WTC11 (cell line): ENCODE results near the gene UBN1. TPM values are rescaled to one million over a fixed set of nuclear protein-coding genes. Genes with fewer than 3 reads are reported as not detected.

ENCODE experiments used
- ATAC-seq: fragments of 200-7000 bp; cut with Tn5 transposase; 2 replicates; pipeline ENCODE4 v1.10.0; 2021; ENCODE audit warnings: mild to moderate bottlenecking, moderate library complexity
- CTCF ChIA-PET: fragments of 300-600 bp; sonication (Branson Sonifier 250); formaldehyde crosslinking; loops from one replicate; lab custom pipeline; 2021; ENCODE audit warnings: antibody characterized with exemption; lab: Charles Lee
- POLR2A ChIA-PET: fragments of 350-600 bp; sonication (Branson Sonifier 250); formaldehyde crosslinking; loops from one replicate; lab custom pipeline; 2021; ENCODE audit warnings: antibody characterized with exemption; lab: Charles Lee
- DNase-seq: peaks from one replicate; pipeline ENCODE4 v3.0.0; 2021; ENCODE audit warnings: low spot score
- H3K27ac Mint-ChIP-seq: 2 replicates; pipeline ENCODE4 v1.8.0; 2021; ENCODE audit warnings: mixed read lengths
- H3K27me3 Mint-ChIP-seq: 2 replicates; pipeline ENCODE4 v1.8.0; 2021; ENCODE audit warnings: low read depth, mild to moderate bottlenecking, moderate library complexity, mixed read lengths
- H3K36me3 Mint-ChIP-seq: 2 replicates; pipeline ENCODE4 v1.8.0; 2021; ENCODE audit warnings: mixed read lengths
- H3K4me1 Mint-ChIP-seq: 2 replicates; pipeline ENCODE4 v1.8.0; 2022; ENCODE audit warnings: mixed read lengths
- H3K4me3 Mint-ChIP-seq: 2 replicates; pipeline ENCODE4 v1.8.0; 2021; ENCODE audit warnings: mild to moderate bottlenecking, moderate library complexity, mixed read lengths
- H3K9me3 Mint-ChIP-seq: 2 replicates; pipeline ENCODE4 v1.8.0; 2021; ENCODE audit warnings: mixed read lengths
- AR ChIP-seq: fragments of 250-450 bp; sonication (Bioruptor Pico); IDR thresholded peaks from 2 replicates; pipeline ENCODE4 v1.9.0; 2021; ENCODE audit warnings: mild to moderate bottlenecking
- ETV6 ChIP-seq: sonication (generic); formaldehyde crosslinking; IDR thresholded peaks from 2 replicates; pipeline ENCODE4 v1.8.1; 2022; ENCODE audit warnings: mild to moderate bottlenecking, missing genetic modification reagents
- FOXP1 ChIP-seq: sonication (generic); formaldehyde crosslinking; IDR thresholded peaks from 2 replicates; pipeline ENCODE4 v1.8.0; 2022; ENCODE audit warnings: missing genetic modification reagents, mild to moderate bottlenecking, moderate library complexity, borderline replicate concordance
- IRF1 ChIP-seq: sonication (generic); formaldehyde crosslinking; IDR thresholded peaks from 2 replicates; pipeline ENCODE4 v1.8.0; 2023; ENCODE audit warnings: missing genetic modification reagents
- IRF2 ChIP-seq: sonication (generic); formaldehyde crosslinking; IDR thresholded peaks from 2 replicates; pipeline ENCODE4 v1.8.0; 2022; ENCODE audit warnings: low read depth, missing genetic modification reagents, borderline replicate concordance
- MAX ChIP-seq: sonication (generic); formaldehyde crosslinking; IDR thresholded peaks from 2 replicates; pipeline ENCODE4 v1.8.0; 2022; ENCODE audit warnings: mild to moderate bottlenecking, missing genetic modification reagents
- RELA ChIP-seq: sonication (generic); formaldehyde crosslinking; IDR thresholded peaks from 2 replicates; pipeline ENCODE4 v1.8.1; 2022; ENCODE audit warnings: missing genetic modification reagents, mild to moderate bottlenecking, borderline replicate concordance
- ZBTB43 ChIP-seq: sonication (generic); formaldehyde crosslinking; IDR thresholded peaks from 2 replicates; pipeline ENCODE4 v1.8.1; 2023; ENCODE audit warnings: mild to moderate bottlenecking, missing genetic modification reagents
- total RNA-seq: library from RNA; stranded (reverse); gene quantifications from 3 replicates; pipeline ENCODE4 v1.2.3, GENCODE V29; 2021
- TF ChIP-seq, protein P1 (sequence below): sonication (generic); formaldehyde crosslinking; IDR thresholded peaks from 2 replicates; pipeline ENCODE4 v1.8.0; 2023; ENCODE audit warnings: mild to moderate bottlenecking, missing genetic modification reagents
- TF ChIP-seq, protein P2 (sequence below): sonication (generic); formaldehyde crosslinking; IDR thresholded peaks from 2 replicates; pipeline ENCODE4 v1.8.1; 2022; ENCODE audit warnings: missing genetic modification reagents, borderline replicate concordance
- TF ChIP-seq, protein P3 (sequence below): sonication (generic); formaldehyde crosslinking; IDR thresholded peaks from 2 replicates; pipeline ENCODE4 v1.8.0; 2023; ENCODE audit warnings: missing genetic modification reagents, mild to moderate bottlenecking, borderline replicate concordance

UBN1 gene
- total RNA-seq, 1 experiment from 2014 or later, result 38.5 TPM

DNA sequence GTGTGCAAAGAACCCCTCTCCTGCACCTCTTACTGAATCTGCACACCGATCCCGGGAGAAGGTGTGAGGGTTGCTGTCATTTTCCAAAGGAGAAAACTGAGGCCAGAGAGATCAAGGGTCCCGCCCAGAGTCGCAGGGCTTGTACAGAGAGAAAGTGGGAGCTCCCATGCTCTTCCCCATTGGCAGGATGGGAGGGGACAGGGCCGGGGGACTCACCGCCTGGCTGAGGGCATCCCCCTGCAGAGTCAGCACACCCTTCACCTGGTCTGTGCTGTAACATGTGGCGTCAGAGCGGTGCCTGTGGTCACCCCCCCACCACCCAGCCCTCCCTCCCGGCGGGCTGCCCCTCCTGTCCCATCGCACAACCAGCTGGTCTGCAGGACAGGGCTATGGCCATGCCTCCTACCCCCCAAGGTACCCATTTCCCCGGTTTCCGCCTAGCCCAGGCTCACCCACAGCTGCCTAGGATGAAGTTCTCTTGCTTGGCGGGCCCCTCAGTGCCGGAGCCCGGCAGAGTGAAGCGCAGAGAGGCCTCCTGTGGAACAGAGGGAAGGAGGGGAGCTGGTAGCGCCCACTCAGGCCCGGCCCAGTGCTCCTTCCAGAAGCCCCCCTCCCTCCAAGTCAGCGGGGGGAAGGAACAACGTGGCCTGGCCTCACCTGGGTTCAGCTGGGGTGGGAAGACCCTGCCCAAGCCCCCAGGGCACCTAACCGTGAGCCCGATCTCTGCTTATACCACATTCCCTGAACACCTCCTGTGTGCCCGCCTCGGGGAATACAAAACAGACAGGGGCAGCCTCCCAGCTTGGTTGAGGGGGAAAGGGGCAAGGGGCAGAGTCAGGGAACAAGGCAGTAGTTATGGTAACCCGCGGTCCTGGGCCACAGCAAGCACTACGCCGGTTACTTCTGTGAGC is 46.0 kb upstream of the UBN1 start:
- peaks cover 18% of the 10 kb centered on the region for H3K4me1 Mint-ChIP-seq
- TF ChIP-seq, protein P1, sequence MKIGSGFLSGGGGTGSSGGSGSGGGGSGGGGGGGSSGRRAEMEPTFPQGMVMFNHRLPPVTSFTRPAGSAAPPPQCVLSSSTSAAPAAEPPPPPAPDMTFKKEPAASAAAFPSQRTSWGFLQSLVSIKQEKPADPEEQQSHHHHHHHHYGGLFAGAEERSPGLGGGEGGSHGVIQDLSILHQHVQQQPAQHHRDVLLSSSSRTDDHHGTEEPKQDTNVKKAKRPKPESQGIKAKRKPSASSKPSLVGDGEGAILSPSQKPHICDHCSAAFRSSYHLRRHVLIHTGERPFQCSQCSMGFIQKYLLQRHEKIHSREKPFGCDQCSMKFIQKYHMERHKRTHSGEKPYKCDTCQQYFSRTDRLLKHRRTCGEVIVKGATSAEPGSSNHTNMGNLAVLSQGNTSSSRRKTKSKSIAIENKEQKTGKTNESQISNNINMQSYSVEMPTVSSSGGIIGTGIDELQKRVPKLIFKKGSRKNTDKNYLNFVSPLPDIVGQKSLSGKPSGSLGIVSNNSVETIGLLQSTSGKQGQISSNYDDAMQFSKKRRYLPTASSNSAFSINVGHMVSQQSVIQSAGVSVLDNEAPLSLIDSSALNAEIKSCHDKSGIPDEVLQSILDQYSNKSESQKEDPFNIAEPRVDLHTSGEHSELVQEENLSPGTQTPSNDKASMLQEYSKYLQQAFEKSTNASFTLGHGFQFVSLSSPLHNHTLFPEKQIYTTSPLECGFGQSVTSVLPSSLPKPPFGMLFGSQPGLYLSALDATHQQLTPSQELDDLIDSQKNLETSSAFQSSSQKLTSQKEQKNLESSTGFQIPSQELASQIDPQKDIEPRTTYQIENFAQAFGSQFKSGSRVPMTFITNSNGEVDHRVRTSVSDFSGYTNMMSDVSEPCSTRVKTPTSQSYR (CRISPR knock-in tag), result no peak
- TF ChIP-seq RELA (no peak), ZBTB43 (CRISPR knock-in tag) (no peak)
- TF ChIP-seq, protein P2, sequence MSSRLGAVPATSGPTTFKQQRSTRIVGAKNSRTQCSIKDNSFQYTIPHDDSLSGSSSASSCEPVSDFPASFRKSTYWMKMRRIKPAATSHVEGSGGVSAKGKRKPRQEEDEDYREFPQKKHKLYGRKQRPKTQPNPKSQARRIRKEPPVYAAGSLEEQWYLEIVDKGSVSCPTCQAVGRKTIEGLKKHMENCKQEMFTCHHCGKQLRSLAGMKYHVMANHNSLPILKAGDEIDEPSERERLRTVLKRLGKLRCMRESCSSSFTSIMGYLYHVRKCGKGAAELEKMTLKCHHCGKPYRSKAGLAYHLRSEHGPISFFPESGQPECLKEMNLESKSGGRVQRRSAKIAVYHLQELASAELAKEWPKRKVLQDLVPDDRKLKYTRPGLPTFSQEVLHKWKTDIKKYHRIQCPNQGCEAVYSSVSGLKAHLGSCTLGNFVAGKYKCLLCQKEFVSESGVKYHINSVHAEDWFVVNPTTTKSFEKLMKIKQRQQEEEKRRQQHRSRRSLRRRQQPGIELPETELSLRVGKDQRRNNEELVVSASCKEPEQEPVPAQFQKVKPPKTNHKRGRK, result no peak
- 0 out of 2 replicates have a peak overlapping the region, but pooled peaks have one; percentile 63 for H3K27ac Mint-ChIP-seq
- no peaks in the 10 kb centered on the region for H3K9me3 Mint-ChIP-seq
- H3K27me3 Mint-ChIP-seq, result no peaks in the 10 kb centered on the region
- no peak for DNase-seq
- peak overlapping the region; percentile 74 for H3K4me3 Mint-ChIP-seq
- CTCF ChIA-PET, result interaction anchor here (0.5 to 2.5 kb wide), 6 partner anchors 13 to 169 kb away, joined by 3 to 11 read pairs (median 4); partner anchors contain the start of genes ANKS3 and DNAAF8
- POLR2A ChIA-PET, result interaction anchor here (0.5 to 2.8 kb wide), 6 partner anchors 8 to 493 kb away, joined by 3 to 16 read pairs (median 7); partner anchors contain the start of genes ANKS3, DNAAF8, SEPTIN12 and ZNF500
- ATAC-seq, result peak; percentile 0
- H3K36me3 Mint-ChIP-seq, result peaks cover 12% of the 10 kb centered on the region

- TF ChIP-seq, protein P3, sequence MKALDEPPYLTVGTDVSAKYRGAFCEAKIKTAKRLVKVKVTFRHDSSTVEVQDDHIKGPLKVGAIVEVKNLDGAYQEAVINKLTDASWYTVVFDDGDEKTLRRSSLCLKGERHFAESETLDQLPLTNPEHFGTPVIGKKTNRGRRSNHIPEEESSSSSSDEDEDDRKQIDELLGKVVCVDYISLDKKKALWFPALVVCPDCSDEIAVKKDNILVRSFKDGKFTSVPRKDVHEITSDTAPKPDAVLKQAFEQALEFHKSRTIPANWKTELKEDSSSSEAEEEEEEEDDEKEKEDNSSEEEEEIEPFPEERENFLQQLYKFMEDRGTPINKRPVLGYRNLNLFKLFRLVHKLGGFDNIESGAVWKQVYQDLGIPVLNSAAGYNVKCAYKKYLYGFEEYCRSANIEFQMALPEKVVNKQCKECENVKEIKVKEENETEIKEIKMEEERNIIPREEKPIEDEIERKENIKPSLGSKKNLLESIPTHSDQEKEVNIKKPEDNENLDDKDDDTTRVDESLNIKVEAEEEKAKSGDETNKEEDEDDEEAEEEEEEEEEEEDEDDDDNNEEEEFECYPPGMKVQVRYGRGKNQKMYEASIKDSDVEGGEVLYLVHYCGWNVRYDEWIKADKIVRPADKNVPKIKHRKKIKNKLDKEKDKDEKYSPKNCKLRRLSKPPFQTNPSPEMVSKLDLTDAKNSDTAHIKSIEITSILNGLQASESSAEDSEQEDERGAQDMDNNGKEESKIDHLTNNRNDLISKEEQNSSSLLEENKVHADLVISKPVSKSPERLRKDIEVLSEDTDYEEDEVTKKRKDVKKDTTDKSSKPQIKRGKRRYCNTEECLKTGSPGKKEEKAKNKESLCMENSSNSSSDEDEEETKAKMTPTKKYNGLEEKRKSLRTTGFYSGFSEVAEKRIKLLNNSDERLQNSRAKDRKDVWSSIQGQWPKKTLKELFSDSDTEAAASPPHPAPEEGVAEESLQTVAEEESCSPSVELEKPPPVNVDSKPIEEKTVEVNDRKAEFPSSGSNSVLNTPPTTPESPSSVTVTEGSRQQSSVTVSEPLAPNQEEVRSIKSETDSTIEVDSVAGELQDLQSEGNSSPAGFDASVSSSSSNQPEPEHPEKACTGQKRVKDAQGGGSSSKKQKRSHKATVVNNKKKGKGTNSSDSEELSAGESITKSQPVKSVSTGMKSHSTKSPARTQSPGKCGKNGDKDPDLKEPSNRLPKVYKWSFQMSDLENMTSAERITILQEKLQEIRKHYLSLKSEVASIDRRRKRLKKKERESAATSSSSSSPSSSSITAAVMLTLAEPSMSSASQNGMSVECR, result peak; percentile 76; the same call in 1 of the 2 replicates
- no peak for TF ChIP-seq IRF2 (CRISPR knock-in tag)
- TF ChIP-seq, protein P1 (CRISPR knock-in tag), result no peak
- TF ChIP-seq AR (CRISPR knock-in tag), result no peak
- TF ChIP-seq IRF1, result 0 out of 2 replicates have a peak, but pooled peaks have one; percentile 17
- TF ChIP-seq FOXP1 (CRISPR knock-in tag), result peak; percentile 82; the same call in 1 of the 2 replicates
- peak; percentile 65; the same call in 1 of the 2 replicates for TF ChIP-seq MAX (CRISPR knock-in tag)
- TF ChIP-seq ETV6, result 0 out of 2 replicates have a peak, but pooled peaks have one; percentile 35
- TF ChIP-seq, all 79 proteins: peak for 5
- ATAC-seq (peak; percentile 71), DNase-seq (peak; percentile 92)
- Mint-ChIP-seq H3K4me3 (peak within 1 kb of the TSS; percentile 78), H3K27me3 (no peaks in the 10 kb centered on the region), H3K4me1 (peaks cover 18% of the 10 kb centered on the region), H3K36me3 (peaks cover 12% of the 10 kb centered on the region), H3K27ac (peak within 1 kb of the TSS; percentile 63), H3K9me3 (no peaks in the 10 kb centered on the region)
- ChIA-PET CTCF (interaction anchor here (0.5 to 2.5 kb wide), 11 partner anchors 12 to 168 kb away, joined by 3 to 11 read pairs (median 3); partner anchors contain the start of genes ANKS3, DNAAF8 and NUDT16L1), POLR2A (interaction anchor here (0.5 to 2.8 kb wide), 5 partner anchors 9 to 157 kb away, joined by 3 to 16 read pairs (median 7); partner anchors contain the start of genes ANKS3, DNAAF8, SEPTIN12 and ZNF500)
Measured at GRCh38 chr16:4801962-4802658, 45.2 kb upstream of the UBN1 start, which contains the start of gene ROGDI. TSS of gene ROGDI (minus strand) at chr16:4802633. CDS start at chr16:4802571, 62 bp downstream.
